Caco-2 (cell line): ENCODE data around the gene CLDN7. TPM values are rescaled to one million over a fixed set of nuclear protein-coding genes. Genes with fewer than 3 reads are reported as not detected.

ENCODE experiments used
- BruUV-seq: library from RNA; stranded (reverse); fragments of 400-500 nt; replicated peaks from 2 replicates; lab custom pipeline; 2021; lab: Mats Ljungman, UMichigan
- CTCF ChIA-PET: fragments of 300-600 bp; sonication (Branson Sonifier 250); formaldehyde crosslinking; loops from one replicate; lab custom pipeline; 2022; ENCODE audit warnings: antibody characterized with exemption; lab: Charles Lee
- POLR2A ChIA-PET: fragments of 300-600 bp; sonication (Branson Sonifier 250); formaldehyde crosslinking; loops from one replicate; lab custom pipeline; 2022; ENCODE audit warnings: antibody characterized with exemption; lab: Charles Lee
- DNase-seq, 2 experiments: peaks; one replicate each; pipeline versions ENCODE4 v3.0.0 to v3.0.0-alpha.2; 2020 to 2022
- H3K27me3 ChIP-seq: replicated peaks from 2 replicates; pipeline ENCODE4 v1.6.0; 2011; ENCODE audit warnings: low read length; ENCODE audit not compliant: control insufficient read depth, insufficient read depth
- H3K36me3 ChIP-seq: 2 replicates; pipeline ENCODE4 v1.5.1; 2011; ENCODE audit warnings: low read length; ENCODE audit not compliant: control insufficient read depth, insufficient read depth
- H3K4me1 ChIP-seq: fragments of 250-450 bp; sonication (Bioruptor Pico); 2 replicates; pipeline ENCODE4 v1.5.1; 2020; ENCODE audit warnings: mild to moderate bottlenecking
- H3K4me3 ChIP-seq: 2 replicates; pipeline ENCODE4 v1.5.1; 2011; ENCODE audit warnings: low read depth, mild to moderate bottlenecking, control low read depth, low read length
- H3K9me3 ChIP-seq: fragments of 250-450 bp; sonication (Bioruptor Pico); 2 replicates; pipeline ENCODE4 v1.5.1; 2020; ENCODE audit warnings: mild to moderate bottlenecking, moderate library complexity
- H3K27ac Mint-ChIP-seq: one replicate; pipeline ENCODE4 v1.8.0; 2022; ENCODE audit warnings: mixed read lengths; ENCODE audit not compliant: unreplicated experiment
- H3K27me3 Mint-ChIP-seq: one replicate; pipeline ENCODE4 v1.8.0; 2022; ENCODE audit warnings: mixed read lengths; ENCODE audit not compliant: insufficient read depth, unreplicated experiment
- H3K36me3 Mint-ChIP-seq: one replicate; pipeline ENCODE4 v1.8.0; 2022; ENCODE audit warnings: mild to moderate bottlenecking, mixed read lengths; ENCODE audit not compliant: insufficient read depth, unreplicated experiment
- H3K4me1 Mint-ChIP-seq: one replicate; pipeline ENCODE4 v1.8.0; 2022; ENCODE audit warnings: low read depth, mixed read lengths; ENCODE audit not compliant: unreplicated experiment
- H3K4me3 Mint-ChIP-seq: one replicate; pipeline ENCODE4 v1.8.0; 2022; ENCODE audit warnings: mild to moderate bottlenecking, moderate library complexity, mixed read lengths; ENCODE audit not compliant: unreplicated experiment
- H3K9me3 Mint-ChIP-seq: one replicate; pipeline ENCODE4 v1.8.0; 2022; ENCODE audit warnings: mixed read lengths; ENCODE audit not compliant: unreplicated experiment
- intact Hi-C: fragments of 100-400 bp; cut with micrococcal nuclease; formaldehyde crosslinking; loops from one replicate; pipeline ENCODE4 v1.10.0; 2022; ENCODE audit not compliant: unreplicated experiment
- total RNA-seq: library from RNA; stranded (reverse); gene quantifications from 2 replicates; pipeline ENCODE4 v1.2.3, GENCODE V29; 2022
- TF ChIP-seq, protein P1 (sequence below), 2 experiments: fragments of 200-600 bp in 1 of 2; IDR thresholded peaks; 1 replicate in 1 of 2; 2 replicates in 1 of 2; pipeline versions ENCODE4 v1.5.1 to v1.8.0; 2011 to 2022; ENCODE audit warnings: antibody characterized with exemption in 1 of 2, control low read depth in 1 of 2, inconsistent platforms in 1 of 2, low read depth in 1 of 2, low read length in 1 of 2, mild to moderate bottlenecking in 1 of 2, moderate library complexity in 1 of 2; ENCODE audit not compliant: insufficient read depth in 1 of 2, severe bottlenecking in 1 of 2, unreplicated experiment in 1 of 2

Gene CLDN7
- total RNA-seq, 1 experiment from 2014 or later = 111 TPM

DNA sequence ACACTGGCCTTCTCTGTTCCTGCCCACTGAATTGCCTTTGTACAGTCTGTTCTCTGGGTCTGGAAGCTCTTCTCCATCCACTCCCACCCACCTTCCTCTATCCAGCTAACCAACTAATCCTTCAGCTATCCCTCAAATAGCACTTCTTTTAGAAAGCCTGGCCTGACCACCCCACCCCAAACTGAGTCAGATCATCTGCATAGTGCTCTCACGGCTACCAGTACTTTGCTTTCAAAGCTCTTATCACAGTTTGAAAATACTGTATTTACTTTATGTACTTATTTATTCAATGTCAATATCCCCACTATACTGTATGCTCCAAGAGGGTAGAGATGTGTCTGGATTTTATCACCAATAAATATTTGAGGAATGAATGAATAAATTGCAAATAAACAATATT, 4.5 kb upstream of the CLDN7 start:
- BruUV-seq = no TSS peak
- no peak for DNase-seq
- Mint-ChIP-seq H3K9me3 (no peaks in the 10 kb centered on the region), H3K27me3 (no peaks in the 10 kb centered on the region), H3K4me1 (peaks cover 9% of the 10 kb centered on the region), H3K36me3 (peaks cover 21% of the 10 kb centered on the region), H3K27ac (no peak overlapping the region), H3K4me3 (no peak overlapping the region)
- H3K27me3 ChIP-seq = no peaks in the 10 kb centered on the region
- no peaks in the 10 kb centered on the region for H3K36me3 ChIP-seq
- POLR2A ChIA-PET = no interaction called here
- H3K4me1 ChIP-seq = peaks cover 5% of the 10 kb centered on the region; the same call in 1 of the 2 replicates
- intact Hi-C loops = no loop called here
- TF ChIP-seq, protein P1, sequence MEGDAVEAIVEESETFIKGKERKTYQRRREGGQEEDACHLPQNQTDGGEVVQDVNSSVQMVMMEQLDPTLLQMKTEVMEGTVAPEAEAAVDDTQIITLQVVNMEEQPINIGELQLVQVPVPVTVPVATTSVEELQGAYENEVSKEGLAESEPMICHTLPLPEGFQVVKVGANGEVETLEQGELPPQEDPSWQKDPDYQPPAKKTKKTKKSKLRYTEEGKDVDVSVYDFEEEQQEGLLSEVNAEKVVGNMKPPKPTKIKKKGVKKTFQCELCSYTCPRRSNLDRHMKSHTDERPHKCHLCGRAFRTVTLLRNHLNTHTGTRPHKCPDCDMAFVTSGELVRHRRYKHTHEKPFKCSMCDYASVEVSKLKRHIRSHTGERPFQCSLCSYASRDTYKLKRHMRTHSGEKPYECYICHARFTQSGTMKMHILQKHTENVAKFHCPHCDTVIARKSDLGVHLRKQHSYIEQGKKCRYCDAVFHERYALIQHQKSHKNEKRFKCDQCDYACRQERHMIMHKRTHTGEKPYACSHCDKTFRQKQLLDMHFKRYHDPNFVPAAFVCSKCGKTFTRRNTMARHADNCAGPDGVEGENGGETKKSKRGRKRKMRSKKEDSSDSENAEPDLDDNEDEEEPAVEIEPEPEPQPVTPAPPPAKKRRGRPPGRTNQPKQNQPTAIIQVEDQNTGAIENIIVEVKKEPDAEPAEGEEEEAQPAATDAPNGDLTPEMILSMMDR (IDR thresholded peaks at IDR 0.05; ENCODE audit: insufficient read depth in 1 of 2, low read depth in 1 of 2, low read length in 1 of 2, severe bottlenecking in 1 of 2, unreplicated experiment in 1 of 2) = no peak
- no peak overlapping the region for H3K4me3 ChIP-seq
- H3K9me3 ChIP-seq = no peaks in the 10 kb centered on the region
- CTCF ChIA-PET = interaction anchor here (0.8 kb wide), 1 partner anchor 221 kb away, joined by 3 read pairs; no protein-coding TSS in a partner anchor

DNA sequence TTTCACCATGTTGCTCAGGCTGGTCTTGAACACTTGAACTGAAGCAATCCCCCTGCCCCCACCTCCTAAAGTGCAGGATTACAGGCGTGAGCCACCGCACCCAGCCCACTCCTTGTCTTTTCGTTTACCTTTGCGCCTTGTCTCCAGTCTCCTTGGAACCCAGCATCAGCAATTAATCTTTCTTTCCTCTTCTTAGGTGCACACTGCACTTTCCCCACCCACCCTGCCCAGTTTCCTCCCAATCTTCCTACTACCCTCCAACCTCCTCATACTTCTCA, 1.5 kb upstream of the CLDN7 start:
- Mint-ChIP-seq H3K9me3 (no peaks in the 10 kb centered on the region), H3K36me3 (peaks cover 50% of the 10 kb centered on the region), H3K4me3 (peak overlapping the region; percentile 99), H3K4me1 (peaks cover 9% of the 10 kb centered on the region), H3K27ac (peak overlapping the region; percentile 97), H3K27me3 (no peaks in the 10 kb centered on the region)
- TF ChIP-seq, protein P1 (IDR thresholded peaks at IDR 0.05; ENCODE audit: insufficient read depth in 1 of 2, low read depth in 1 of 2, low read length in 1 of 2, severe bottlenecking in 1 of 2, unreplicated experiment in 1 of 2) = no peak
- peaks cover 2% of the 10 kb centered on the region for H3K36me3 ChIP-seq
- peak overlapping the region; percentile 61 for H3K4me3 ChIP-seq
- intact Hi-C loops = no loop called here
- peaks cover 25% of the 10 kb centered on the region for H3K4me1 ChIP-seq
- BruUV-seq = no TSS peak
- no peaks in the 10 kb centered on the region for H3K27me3 ChIP-seq
- CTCF ChIA-PET = no interaction called here
- no peak for DNase-seq
- POLR2A ChIA-PET = interaction anchor here (0.7 kb wide), 2 partner anchors 130 to 358 kb away, joined by 5 to 7 read pairs; partner anchors contain the start of gene PLSCR3
- H3K9me3 ChIP-seq = no peaks in the 10 kb centered on the region

DNA sequence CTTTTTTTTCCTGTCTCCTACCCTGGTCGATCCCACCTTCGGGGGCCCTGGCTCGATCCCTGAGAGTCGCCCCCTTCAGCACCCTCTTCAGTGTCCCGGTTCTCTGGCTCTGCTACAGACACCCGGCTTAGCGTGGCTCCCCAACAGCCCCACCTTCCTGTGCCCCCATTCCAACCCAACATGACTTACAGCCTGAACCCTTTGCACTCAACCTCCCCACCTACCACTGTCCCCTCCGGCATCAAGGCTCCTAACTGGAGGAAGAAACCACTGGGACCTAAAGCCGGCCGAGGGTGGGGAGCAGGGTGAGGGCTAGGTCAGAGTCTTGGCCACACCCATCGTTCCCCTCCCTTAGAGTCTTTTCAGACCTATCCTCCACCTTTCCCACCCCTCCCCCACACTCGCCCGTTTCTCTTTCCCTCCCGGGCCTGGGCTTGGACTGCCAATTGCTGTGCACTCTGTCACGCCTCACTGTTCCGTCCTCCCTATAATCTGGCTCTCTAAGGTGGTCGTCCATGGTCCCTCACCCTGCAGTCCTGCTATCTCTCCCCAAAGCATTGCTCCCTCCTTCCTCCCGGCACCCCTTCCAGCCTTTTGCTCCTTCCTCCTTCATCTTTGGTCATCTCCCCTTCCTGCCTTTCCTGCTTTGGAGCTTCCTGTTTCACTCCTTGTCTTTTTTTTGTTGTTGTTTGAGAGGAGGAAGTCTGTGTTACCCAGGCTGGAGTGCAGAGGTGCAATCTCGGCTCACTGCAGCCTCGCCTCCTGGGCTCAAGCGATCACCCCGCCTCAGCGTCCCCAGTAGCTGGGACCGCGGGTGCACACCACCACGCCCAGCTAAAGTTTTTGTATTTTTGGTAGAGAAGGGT, 890 bp upstream of the CLDN7 start:
- Mint-ChIP-seq H3K27ac (peak overlapping the region; percentile 97), H3K4me1 (peaks cover 9% of the 10 kb centered on the region), H3K36me3 (peaks cover 56% of the 10 kb centered on the region), H3K9me3 (no peaks in the 10 kb centered on the region), H3K4me3 (peak overlapping the region; percentile 99), H3K27me3 (no peaks in the 10 kb centered on the region)
- H3K9me3 ChIP-seq = no peaks in the 10 kb centered on the region
- intact Hi-C loops = no loop called here
- H3K4me3 ChIP-seq = peak overlapping the region; percentile 61
- H3K36me3 ChIP-seq = peaks cover 2% of the 10 kb centered on the region
- H3K27me3 ChIP-seq = no peaks in the 10 kb centered on the region
- peaks cover 26% of the 10 kb centered on the region for H3K4me1 ChIP-seq
- ChIA-PET POLR2A (interaction anchor here (0.7 kb wide), 2 partner anchors 131 to 359 kb away, joined by 5 to 7 read pairs; partner anchors contain the start of gene PLSCR3), CTCF (no interaction called here)
- TF ChIP-seq, protein P1 (IDR thresholded peaks at IDR 0.05; ENCODE audit: insufficient read depth in 1 of 2, low read depth in 1 of 2, low read length in 1 of 2, severe bottlenecking in 1 of 2, unreplicated experiment in 1 of 2) = no peak
- TSS peak; percentile 11 for BruUV-seq
- peak; percentile 65 to 82 for DNase-seq
